Natural killer cell treated with Interleukin-12 subunit alpha and Interleukin-12 subunit beta and Interleukin-15 and Interleukin-18, amount 100 ng/mL, for 72 hours (primary cell): Measurements from ENCODE around the gene SLC29A2. TPM values are rescaled to one million over a fixed set of nuclear protein-coding genes. Genes with fewer than 3 reads are reported as not detected.

Experiments used
- ATAC-seq, 2 donors: fragments of 150-1000 bp; cut with Tn5 transposase in 1 of 2; sonication (Bioruptor Pico), chemical (Tn5 transposase) in 1 of 2; 2 replicates each; pipeline ENCODE4 v1.10.0; 2021
- DNase-seq: peaks from one replicate; pipeline ENCODE4 v3.0.0; 2022; ENCODE audit warnings: low spot score
- H3K27ac Mint-ChIP-seq, 2 donors: 1 replicate in 1 of 2; 2 replicates in 1 of 2; pipeline ENCODE4 v1.8.0; 2022; ENCODE audit warnings: mixed read lengths in 2 of 2, mild to moderate bottlenecking in 1 of 2, moderate library complexity in 1 of 2
- H3K27me3 Mint-ChIP-seq, 2 donors: 1 replicate in 1 of 2; 2 replicates in 1 of 2; pipeline ENCODE4 v1.8.0; 2022; ENCODE audit warnings: mixed read lengths in 2 of 2
- H3K36me3 Mint-ChIP-seq: one replicate; pipeline ENCODE4 v1.8.0; 2022; ENCODE audit warnings: mixed read lengths
- H3K4me1 Mint-ChIP-seq, 2 donors: 1 replicate in 1 of 2; 2 replicates in 1 of 2; pipeline ENCODE4 v1.8.0; 2022; ENCODE audit warnings: low read depth in 2 of 2, mixed read lengths in 2 of 2, mild to moderate bottlenecking in 1 of 2
- H3K4me3 Mint-ChIP-seq: one replicate; pipeline ENCODE4 v1.8.0; 2022; ENCODE audit warnings: mixed read lengths
- H3K9me3 Mint-ChIP-seq: 2 replicates; pipeline ENCODE4 v1.8.0; 2022; ENCODE audit warnings: mixed read lengths
- total RNA-seq, 2 donors: library from RNA; stranded (reverse); gene quantifications; one replicate each; pipeline ENCODE4 v1.2.3, GENCODE V29; 2022

SLC29A2 gene
- total RNA-seq, 2 donors from 2014 or later, result 2.4 to 13.6 TPM

- Mint-ChIP-seq H3K36me3 (peaks cover 16% of the 10 kb centered on the region), H3K4me3 (peak overlapping the region; percentile 66), H3K4me1 (peaks cover 20 to 24% of the 10 kb centered on the region in 2 donors), H3K27me3 (peaks cover 0 to 9% of the 10 kb centered on the region in 2 donors), H3K9me3 (no peaks in the 10 kb centered on the region), H3K27ac (peak overlapping the region in 1 of 2 donors; percentile 60)
- no peak for ATAC-seq
- no peak for DNase-seq
Measured at GRCh38 chr11:66337103-66337899, 34.3 kb downstream of the SLC29A2 start.

- H3K36me3 Mint-ChIP-seq, result peaks cover 8% of the 10 kb centered on the region
- peak within 1 kb of the TSS; percentile 60 to 65 for H3K27ac Mint-ChIP-seq
- no peaks in the 10 kb centered on the region for H3K9me3 Mint-ChIP-seq
- ATAC-seq (peak; percentile 91 to 92), DNase-seq (peak; percentile 87)
- peak within 1 kb of the TSS; percentile 66 for H3K4me3 Mint-ChIP-seq
- H3K27me3 Mint-ChIP-seq, result peaks cover 0 to 9% of the 10 kb centered on the region in 2 donors
- H3K4me1 Mint-ChIP-seq, result peaks cover 18 to 20% of the 10 kb centered on the region in 2 donors
Measured at GRCh38 chr11:66336234-66337102, 35.1 kb downstream of the SLC29A2 start, which contains the start of gene RIN1. Gene RIN1 (minus strand): TSS chr11:66336434. CDS start chr11:66336402, 32 bp downstream.

- DNase-seq (no peak), ATAC-seq (no peak)
- Mint-ChIP-seq H3K27me3 (peaks cover 0 to 9% of the 10 kb centered on the region in 2 donors), H3K36me3 (peaks cover 4% of the 10 kb centered on the region), H3K4me3 (peak overlapping the region; percentile 66), H3K4me1 (peaks cover 17 to 20% of the 10 kb centered on the region in 2 donors), H3K9me3 (no peaks in the 10 kb centered on the region), H3K27ac (no peak overlapping the region)
Measured at GRCh38 chr11:66335531-66336233, 35.9 kb downstream of the SLC29A2 start.

- DNase-seq (no peak), ATAC-seq (no peak)
- Mint-ChIP-seq H3K27ac (no peak overlapping the region), H3K4me3 (no peak overlapping the region), H3K27me3 (peaks cover 0 to 9% of the 10 kb centered on the region in 2 donors), H3K36me3 (peaks cover 4% of the 10 kb centered on the region), H3K9me3 (no peaks in the 10 kb centered on the region), H3K4me1 (peaks cover 17 to 22% of the 10 kb centered on the region in 2 donors)
Measured at GRCh38 chr11:66334605-66335442, 36.7 kb downstream of the SLC29A2 start.

GRCh38 chr11:66333896-66334604 lies 37.5 kb downstream of the SLC29A2 start:
- Mint-ChIP-seq H3K27ac (no peak overlapping the region), H3K27me3 (peaks cover 0 to 9% of the 10 kb centered on the region in 2 donors), H3K4me3 (no peak overlapping the region), H3K36me3 (peaks cover 4% of the 10 kb centered on the region), H3K9me3 (no peaks in the 10 kb centered on the region), H3K4me1 (peaks cover 17 to 22% of the 10 kb centered on the region in 2 donors)
- ATAC-seq (no peak), DNase-seq (no peak)

GRCh38 chr11:66333220-66333877 lies 38.2 kb downstream of the SLC29A2 start:
- H3K4me3 Mint-ChIP-seq, result no peak overlapping the region
- peaks cover 0 to 9% of the 10 kb centered on the region in 2 donors for H3K27me3 Mint-ChIP-seq
- H3K36me3 Mint-ChIP-seq, result no peaks in the 10 kb centered on the region
- no peak overlapping the region for H3K27ac Mint-ChIP-seq
- no peaks in the 10 kb centered on the region for H3K9me3 Mint-ChIP-seq
- ATAC-seq (no peak), DNase-seq (no peak)
- H3K4me1 Mint-ChIP-seq, result peaks cover 22 to 29% of the 10 kb centered on the region in 2 donors

GRCh38 chr11:66332371-66333219 lies 39.0 kb downstream of the SLC29A2 start:
- DNase-seq (no peak), ATAC-seq (no peak)
- H3K9me3 Mint-ChIP-seq, result no peaks in the 10 kb centered on the region
- H3K27ac Mint-ChIP-seq, result no peak overlapping the region
- no peak overlapping the region for H3K4me3 Mint-ChIP-seq
- peaks cover 28 to 36% of the 10 kb centered on the region in 2 donors for H3K4me1 Mint-ChIP-seq
- no peaks in the 10 kb centered on the region for H3K36me3 Mint-ChIP-seq
- peaks cover 0 to 9% of the 10 kb centered on the region in 2 donors for H3K27me3 Mint-ChIP-seq

- H3K4me3 Mint-ChIP-seq, result no peak overlapping the region
Measured at GRCh38 chr11:66331542-66332370, 39.8 kb downstream of the SLC29A2 start.

GRCh38 chr11:66330931-66331330 lies 40.6 kb downstream of the SLC29A2 start:
- ATAC-seq (no peak), DNase-seq (no peak)
- Mint-ChIP-seq H3K27me3 (peaks cover 0 to 7% of the 10 kb centered on the region in 2 donors), H3K9me3 (no peaks in the 10 kb centered on the region), H3K4me1 (peaks cover 21 to 28% of the 10 kb centered on the region in 2 donors), H3K4me3 (no peak overlapping the region), H3K36me3 (no peaks in the 10 kb centered on the region), H3K27ac (no peak overlapping the region)

More at GRCh38 chr11:66331542-66332370, 39.8 kb downstream of the SLC29A2 start:
- no peaks in the 10 kb centered on the region for H3K36me3 Mint-ChIP-seq
- peaks cover 25 to 32% of the 10 kb centered on the region in 2 donors for H3K4me1 Mint-ChIP-seq
- H3K9me3 Mint-ChIP-seq, result no peaks in the 10 kb centered on the region
- H3K27me3 Mint-ChIP-seq, result peaks cover 0 to 11% of the 10 kb centered on the region in 2 donors
- H3K27ac Mint-ChIP-seq, result no peak overlapping the region
- ATAC-seq, result no peak
- no peak for DNase-seq

GRCh38 chr11:66329165-66329673 lies 42.3 kb downstream of the SLC29A2 start:
- H3K4me1 Mint-ChIP-seq, result peaks cover 24 to 25% of the 10 kb centered on the region in 2 donors
- DNase-seq (no peak), ATAC-seq (no peak)
- H3K27me3 Mint-ChIP-seq, result peaks cover 0 to 4% of the 10 kb centered on the region in 2 donors
- no peak overlapping the region for H3K27ac Mint-ChIP-seq
- H3K9me3 Mint-ChIP-seq, result no peaks in the 10 kb centered on the region
- peak overlapping the region; percentile 18 for H3K4me3 Mint-ChIP-seq
- no peaks in the 10 kb centered on the region for H3K36me3 Mint-ChIP-seq
